Ureter (tissue), 1 donor: ENCODE results near the gene MAGOH. TPM values are rescaled to one million over a fixed set of nuclear protein-coding genes. Genes with fewer than 3 reads are reported as not detected.
A peak's percentile ranks its signal among the peaks of the same experiment; 100 is the strongest.
"Not testable (repeated sequence)": the region's sequence is repeated elsewhere in the genome, so short reads cannot be mapped to it uniquely, and the experiment has no call there.

Source experiments
- DNase-seq: peaks from one replicate; pipeline ENCODE4 v3.0.0-alpha.2; 2020; ENCODE audit warnings: low spot score
- total RNA-seq: library from RNA; stranded (reverse); gene quantifications from one replicate; pipeline ENCODE4 v1.2.4, GENCODE V29; 2023
- donor health status: DM: yes; HTN: yes; CAD: no.

Gene MAGOH
- total RNA-seq: 36.0 TPM

GRCh38 chr1:53238197-53239155, at the start of gene MAGOH:
TSS of gene MAGOH (minus strand) at chr1:53238518. CDS start at chr1:53238448, 70 bp downstream.
- peak; percentile 95 for DNase-seq

GRCh38 chr1:53286955-53287354, 48.6 kb upstream of the MAGOH start:
- no peak for DNase-seq

- no peak for DNase-seq
Measured at GRCh38 chr1:53285969-53286760, 47.8 kb upstream of the MAGOH start.

- DNase-seq: no peak
Measured at GRCh38 chr1:53285546-53285945, 47.2 kb upstream of the MAGOH start.

GRCh38 chr1:53284224-53285020, 46.1 kb upstream of the MAGOH start:
- no peak for DNase-seq

GRCh38 chr1:53283156-53283555, 44.8 kb upstream of the MAGOH start:
- not testable (repeated sequence) for DNase-seq

GRCh38 chr1:53281133-53281532, 42.8 kb upstream of the MAGOH start:
- no peak for DNase-seq

GRCh38 chr1:53280496-53280895, 42.2 kb upstream of the MAGOH start:
- DNase-seq: no peak

- no peak for DNase-seq
Measured at GRCh38 chr1:53279296-53280200, 41.2 kb upstream of the MAGOH start.

- peak; percentile 64 for DNase-seq
Measured at GRCh38 chr1:53278298-53278725, 40.0 kb upstream of the MAGOH start.

GRCh38 chr1:53277326-53277725, 39.0 kb upstream of the MAGOH start:
- DNase-seq: no peak

GRCh38 chr1:53276902-53277281, 38.6 kb upstream of the MAGOH start:
- no peak for DNase-seq

- no peak for DNase-seq
Measured at GRCh38 chr1:53276153-53276901, 38.0 kb upstream of the MAGOH start.

- no peak for DNase-seq
Measured at GRCh38 chr1:53275566-53275965, 37.2 kb upstream of the MAGOH start.

GRCh38 chr1:53274541-53275185, 36.3 kb upstream of the MAGOH start:
- DNase-seq: no peak

- DNase-seq: no peak
Measured at GRCh38 chr1:53274026-53274425, 35.7 kb upstream of the MAGOH start.

GRCh38 chr1:53273526-53273925, 35.2 kb upstream of the MAGOH start:
- no peak for DNase-seq

GRCh38 chr1:53272349-53272748, 34.0 kb upstream of the MAGOH start:
- no peak for DNase-seq

- DNase-seq: no peak
Measured at GRCh38 chr1:53271446-53272090, 33.2 kb upstream of the MAGOH start.
